Esophagus (tissue), 2 donors: ENCODE results near the gene VAC14. TPM values are rescaled to one million over a fixed set of nuclear protein-coding genes. Genes with fewer than 3 reads are reported as not detected.

Experiments used
- H3K27ac ChIP-seq, 2 donors: one replicate each; pipeline ENCODE4 v1.5.1; 2013; ENCODE audit warnings: low read depth in 2 of 2, mild to moderate bottlenecking in 2 of 2, inconsistent platforms in 1 of 2, low read length in 1 of 2, moderate library complexity in 1 of 2
- H3K27me3 ChIP-seq, 2 donors: one replicate each; pipeline ENCODE4 v1.6.1; 2013; ENCODE audit warnings: low read length in 2 of 2, control low read depth in 1 of 2, mild to moderate bottlenecking in 1 of 2; ENCODE audit not compliant: insufficient read depth in 2 of 2, control insufficient read depth in 1 of 2
- H3K36me3 ChIP-seq, 2 donors: one replicate each; pipeline ENCODE4 v1.6.1; 2013; ENCODE audit warnings: low read length in 1 of 2; ENCODE audit not compliant: control insufficient read depth in 2 of 2, insufficient read depth in 2 of 2
- H3K4me1 ChIP-seq, 2 donors: one replicate each; pipeline ENCODE4 v1.6.1; 2013; ENCODE audit warnings: low read length in 1 of 2; ENCODE audit not compliant: control insufficient read depth in 2 of 2, insufficient read depth in 2 of 2
- H3K4me3 ChIP-seq, 2 donors: one replicate each; pipeline ENCODE4 v1.5.1; 2013; ENCODE audit warnings: low read length in 2 of 2, mild to moderate bottlenecking in 2 of 2, low read depth in 1 of 2, moderate library complexity in 1 of 2
- H3K9me3 ChIP-seq, 2 donors: one replicate each; pipeline ENCODE4 v1.6.1; 2013; ENCODE audit warnings: mild to moderate bottlenecking in 2 of 2, low read depth in 1 of 2, low read length in 1 of 2, moderate library complexity in 1 of 2; ENCODE audit not compliant: control insufficient read depth in 2 of 2, insufficient read depth in 1 of 2
- WGBS, 2 donors: extraction: QIAGEN DNeasy Blood & Tissue Kit; methylation state at CpG; one replicate each; pipeline ENCODE4 v1.1.7; 2013; 5-methylcytosine and 5-hydroxymethylcytosine counted together
- polyA plus RNA-seq, 2 donors: library from polyadenylated mRNA; stranded (reverse); fragments of 200-250 nt; gene quantifications; one replicate each; pipeline ENCODE4 v1.2.3, GENCODE V29; 2013
- donor health status: healthy with polysubstance abuse.
- donor health status: Bipolar disorder and iron deficiency.

VAC14 gene
- polyA plus RNA-seq, 2 donors = 24.8 to 31.3 TPM

DNA sequence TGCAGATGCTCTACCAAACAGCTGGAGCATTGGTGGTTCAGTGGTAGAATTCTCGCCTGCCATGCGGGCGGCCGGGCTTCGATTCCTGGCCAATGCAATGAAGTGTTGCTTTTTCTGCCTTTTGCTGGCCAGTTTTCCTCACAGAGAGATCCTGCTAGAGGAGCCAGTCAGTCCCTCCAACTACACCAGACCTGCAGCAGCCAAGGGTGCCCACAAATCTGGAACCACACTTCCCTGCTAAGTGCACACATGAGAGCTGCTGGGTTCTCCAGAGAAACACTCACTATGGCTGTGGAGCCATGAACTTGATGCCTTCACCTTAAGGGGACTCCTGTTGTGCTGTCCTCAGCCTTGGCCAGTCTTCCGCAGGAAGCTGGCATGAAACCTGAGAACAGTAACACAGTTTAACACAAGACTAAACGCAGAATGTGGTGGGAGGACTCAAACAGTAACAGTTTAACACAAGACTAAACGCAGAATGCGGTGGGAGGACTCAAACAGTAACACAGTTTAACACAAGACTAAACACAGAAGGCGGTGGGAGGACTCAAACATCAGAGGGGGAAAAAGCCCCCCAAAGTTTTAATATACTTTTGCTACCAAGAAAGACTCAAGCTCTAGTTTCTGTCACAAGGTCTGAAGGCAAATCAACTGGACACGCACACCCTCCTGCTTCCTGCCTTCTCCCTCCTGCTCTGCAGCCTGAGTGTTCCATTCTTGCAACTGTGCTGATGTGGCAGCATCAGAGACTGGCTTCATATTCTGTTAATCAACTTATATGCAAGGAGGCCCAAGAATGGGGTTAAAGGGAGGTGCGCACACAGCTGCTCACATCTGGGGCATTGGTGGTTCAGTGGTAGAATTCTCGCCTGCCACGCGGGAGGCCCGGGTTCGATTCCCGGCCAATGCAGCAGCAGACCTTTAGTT lies 12.0 kb downstream of the VAC14 start:
- H3K36me3 ChIP-seq = peaks cover 14 to 25% of the 10 kb centered on the region in 2 donors
- no peaks in the 10 kb centered on the region for H3K4me1 ChIP-seq
- no peak overlapping the region for H3K27ac ChIP-seq
- peaks cover 0 to 3% of the 10 kb centered on the region in 2 donors for H3K9me3 ChIP-seq
- H3K27me3 ChIP-seq = no peaks in the 10 kb centered on the region
- 81 to 86% methylated on average over 18 of the region's 18 CpGs for WGBS, 2 donors
- no peak overlapping the region for H3K4me3 ChIP-seq

DNA sequence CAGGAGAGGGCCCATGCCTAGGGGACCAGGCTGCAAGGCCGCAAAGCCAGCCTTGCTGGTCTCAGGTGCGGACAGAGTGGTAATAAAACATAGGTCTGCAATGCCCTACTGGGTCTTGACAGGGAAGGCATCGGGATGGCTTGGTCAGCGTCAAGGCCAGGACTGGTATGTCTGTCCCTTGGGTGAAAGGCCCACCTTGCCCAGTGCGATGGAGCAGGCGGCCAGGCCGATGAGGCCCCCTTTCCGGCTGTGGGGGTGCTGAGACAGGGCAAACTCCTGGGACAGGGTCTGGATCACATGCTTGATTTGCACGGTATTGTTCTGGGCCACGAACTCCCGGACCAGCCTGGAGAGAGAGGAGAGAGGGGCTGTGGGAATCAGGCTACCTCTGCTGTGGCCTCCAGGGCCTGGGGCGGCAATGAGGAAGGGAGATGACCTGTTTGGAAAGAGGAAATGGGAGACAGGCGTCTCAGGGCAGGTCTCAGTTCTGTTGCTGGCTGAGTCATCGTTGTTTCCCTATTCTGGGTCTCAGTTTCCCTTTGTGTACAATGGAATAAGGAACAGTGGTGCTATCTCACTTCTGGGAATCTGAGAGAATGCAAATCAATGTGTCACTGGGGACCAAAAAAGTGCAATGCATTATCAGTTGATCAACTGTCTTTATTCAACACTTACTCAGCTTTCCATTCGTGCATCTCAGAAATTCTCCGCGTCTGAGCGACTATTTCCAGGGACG lies 14.8 kb downstream of the VAC14 start:
- 93% methylated on average over 19 of the region's 19 CpGs for WGBS, 2 donors
- Histone ChIP-seq H3K27me3 (no peaks in the 10 kb centered on the region), H3K27ac (no peak overlapping the region), H3K36me3 (peaks cover 28 to 52% of the 10 kb centered on the region in 2 donors), H3K9me3 (peaks cover 0 to 3% of the 10 kb centered on the region in 2 donors), H3K4me3 (no peak overlapping the region), H3K4me1 (no peaks in the 10 kb centered on the region)

DNA sequence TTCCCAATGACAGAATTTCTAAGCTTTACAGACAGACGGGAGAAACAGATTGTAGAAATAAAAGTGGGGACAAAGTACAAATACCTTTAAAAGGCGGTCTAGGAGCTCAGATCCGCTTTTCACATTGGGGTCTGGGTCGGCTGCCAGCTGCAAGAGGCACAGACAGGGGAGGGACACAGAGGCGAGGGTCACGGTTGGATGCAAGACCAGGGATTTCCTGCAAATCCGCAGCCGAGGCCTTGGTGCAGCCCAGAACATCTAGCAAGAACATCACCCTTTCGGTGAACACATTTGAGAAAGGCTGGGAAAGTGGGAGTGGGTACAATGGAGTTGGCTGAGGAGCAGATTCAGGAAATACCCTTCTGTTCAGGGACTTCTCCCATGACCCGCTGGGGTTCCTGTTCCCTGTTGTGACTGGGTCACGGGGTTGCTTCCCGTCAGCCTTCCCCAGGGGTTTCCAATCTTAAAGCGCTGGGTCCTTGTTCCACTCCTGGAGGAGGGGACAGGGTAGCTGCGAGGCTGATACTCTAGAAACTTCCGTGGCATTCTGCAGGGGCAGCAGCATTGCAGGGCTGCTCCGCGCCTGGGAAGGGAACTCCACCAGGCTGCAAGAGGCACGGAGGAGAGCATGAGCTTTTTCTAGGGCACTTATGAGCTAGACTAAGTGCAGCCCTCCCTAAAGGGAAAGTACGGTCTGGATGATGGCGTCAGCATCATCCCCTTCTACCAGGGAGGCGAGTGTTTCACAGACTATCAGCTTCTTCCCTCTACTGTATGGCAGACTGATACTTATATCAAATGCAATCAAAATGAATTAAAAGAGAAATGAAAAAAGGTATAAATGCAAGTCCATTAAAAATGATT lies 16.0 kb downstream of the VAC14 start:
- Histone ChIP-seq H3K4me1 (peaks cover 0 to 2% of the 10 kb centered on the region in 2 donors), H3K4me3 (no peak overlapping the region), H3K27ac (no peak overlapping the region), H3K36me3 (peaks cover 31 to 55% of the 10 kb centered on the region in 2 donors), H3K9me3 (peaks cover 0 to 3% of the 10 kb centered on the region in 2 donors), H3K27me3 (no peaks in the 10 kb centered on the region)
- WGBS, 2 donors = 87 to 90% methylated on average over 21 of the region's 21 CpGs

DNA sequence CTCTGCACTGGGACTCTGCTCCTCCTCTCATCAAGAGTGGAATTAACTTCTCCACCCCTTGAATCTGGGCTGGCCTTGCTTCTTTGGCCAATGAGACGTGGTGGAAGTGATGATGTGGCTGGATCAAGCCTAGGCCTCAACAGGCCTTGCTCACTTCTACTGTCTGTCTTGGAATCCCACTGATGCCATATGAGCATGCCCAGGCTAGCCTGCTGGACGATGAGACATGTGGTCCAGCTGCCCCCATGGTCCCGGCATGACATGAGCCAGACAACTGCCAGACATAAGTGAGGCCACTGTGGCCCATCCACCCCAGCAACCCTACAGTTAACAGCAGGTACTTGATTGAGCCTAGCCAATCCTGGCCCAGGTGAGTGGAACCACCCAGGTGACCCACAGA lies 18.7 kb downstream of the VAC14 start:
- WGBS, 2 donors = 91 to 100% methylated on average over 3 of the region's 3 CpGs
- peaks cover 0 to 3% of the 10 kb centered on the region in 2 donors for H3K9me3 ChIP-seq
- H3K27me3 ChIP-seq = no peaks in the 10 kb centered on the region
- H3K4me1 ChIP-seq = peaks cover 0 to 2% of the 10 kb centered on the region in 2 donors
- no peak overlapping the region for H3K4me3 ChIP-seq
- peaks cover 37 to 55% of the 10 kb centered on the region in 2 donors for H3K36me3 ChIP-seq
- no peak overlapping the region for H3K27ac ChIP-seq

DNA sequence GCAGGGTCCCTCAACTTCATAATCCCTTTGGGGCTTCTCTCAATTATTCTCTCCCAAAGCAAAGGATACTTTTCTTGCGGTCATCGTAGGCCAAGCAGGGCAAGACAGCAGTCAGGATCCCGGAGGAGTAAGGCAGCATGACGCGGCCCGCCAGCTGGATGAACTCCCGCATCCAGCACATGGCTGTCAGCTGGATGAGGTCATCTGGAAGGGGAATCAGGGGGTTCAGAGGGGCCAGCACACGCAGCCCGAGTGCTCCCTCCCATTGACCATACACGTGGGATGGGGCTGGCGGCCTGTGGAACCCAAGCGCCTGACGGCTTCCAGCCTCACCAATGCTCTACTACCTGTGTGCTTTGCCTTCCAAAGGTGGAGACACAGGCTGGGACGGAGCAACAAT lies 19.2 kb downstream of the VAC14 start:
- WGBS, 2 donors = 94 to 97% methylated on average over 14 of the region's 14 CpGs
- H3K4me3 ChIP-seq = no peak overlapping the region
- peaks cover 0 to 2% of the 10 kb centered on the region in 2 donors for H3K4me1 ChIP-seq
- H3K27me3 ChIP-seq = no peaks in the 10 kb centered on the region
- H3K9me3 ChIP-seq = peaks cover 0 to 3% of the 10 kb centered on the region in 2 donors
- H3K27ac ChIP-seq = no peak overlapping the region
- H3K36me3 ChIP-seq = peaks cover 37 to 53% of the 10 kb centered on the region in 2 donors

DNA sequence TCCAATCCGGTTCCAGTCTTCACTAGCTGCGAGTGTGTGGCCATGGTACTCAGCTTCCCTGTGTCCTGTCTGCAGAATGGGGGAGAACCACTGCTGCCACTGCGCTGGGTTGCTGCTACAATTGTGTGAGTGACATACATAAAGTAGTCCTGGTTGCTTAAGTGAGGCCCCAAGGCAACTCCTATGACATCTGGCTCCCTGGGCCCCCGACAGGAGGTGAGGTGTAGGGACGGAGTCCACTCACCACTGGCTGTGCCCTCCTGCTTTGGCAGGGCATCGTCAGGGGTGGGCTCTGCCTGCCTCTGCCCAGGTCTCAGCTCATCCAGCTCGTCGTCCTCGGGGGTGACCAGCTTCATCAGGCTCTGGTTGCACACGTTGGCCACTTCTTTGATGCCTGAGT lies 20.4 kb downstream of the VAC14 start:
- peaks cover 32 to 47% of the 10 kb centered on the region in 2 donors for H3K36me3 ChIP-seq
- no peaks in the 10 kb centered on the region for H3K27me3 ChIP-seq
- WGBS, 2 donors = 95 to 98% methylated on average over 10 of the region's 10 CpGs
- H3K4me3 ChIP-seq = no peak overlapping the region
- no peak overlapping the region for H3K27ac ChIP-seq
- H3K9me3 ChIP-seq = peaks cover 0 to under 1% of the 10 kb centered on the region in 2 donors
- H3K4me1 ChIP-seq = peaks cover 0 to 2% of the 10 kb centered on the region in 2 donors

DNA sequence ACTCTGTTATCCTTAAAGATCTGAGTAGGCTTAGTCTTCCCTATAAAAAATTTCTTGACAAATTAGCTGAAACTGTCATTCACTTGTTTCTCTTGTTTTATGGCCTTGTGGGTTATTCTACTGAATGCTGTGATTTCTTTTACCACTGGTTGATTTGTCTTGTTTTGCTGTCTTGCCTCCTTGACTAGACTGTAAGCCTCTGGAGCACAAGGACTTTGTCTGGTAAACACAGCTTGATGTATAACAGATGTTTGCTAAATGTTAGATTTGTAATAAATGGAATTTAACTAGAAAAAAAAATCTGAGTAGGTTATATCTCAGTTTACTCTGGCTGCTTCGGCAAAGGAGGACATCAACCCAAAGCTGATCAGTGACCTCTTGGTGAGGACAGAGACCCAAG lies 21.6 kb downstream of the VAC14 start:
- H3K27me3 ChIP-seq = no peaks in the 10 kb centered on the region
- 79 to 81% methylated on average over 1 of the region's 1 CpG for WGBS, 2 donors
- no peak overlapping the region for H3K4me3 ChIP-seq
- H3K36me3 ChIP-seq = peaks cover 25 to 37% of the 10 kb centered on the region in 2 donors
- no peaks in the 10 kb centered on the region for H3K9me3 ChIP-seq
- peaks cover 0 to 2% of the 10 kb centered on the region in 2 donors for H3K4me1 ChIP-seq
- no peak overlapping the region for H3K27ac ChIP-seq

DNA sequence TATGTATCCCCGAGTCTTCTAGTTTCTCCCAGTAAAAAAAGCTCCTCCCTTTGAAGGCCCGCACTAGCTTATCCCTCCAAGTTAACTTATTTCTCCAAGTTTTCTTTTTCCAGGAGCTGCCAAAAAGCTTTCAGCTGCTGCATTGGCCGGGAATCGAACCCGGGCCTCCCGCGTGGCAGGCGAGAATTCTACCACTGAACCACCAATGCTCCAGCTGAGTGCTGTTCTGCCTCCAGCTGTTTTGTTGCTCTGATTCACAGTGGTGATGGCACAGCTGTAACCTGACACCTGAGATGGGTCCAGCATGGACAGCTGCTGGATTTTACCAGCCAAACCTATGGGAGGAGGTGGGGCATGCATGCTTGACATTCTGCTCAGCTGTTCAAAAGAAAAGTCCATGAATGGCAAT lies 22.1 kb downstream of the VAC14 start:
- Histone ChIP-seq H3K4me1 (peaks cover 0 to 2% of the 10 kb centered on the region in 2 donors), H3K36me3 (peaks cover 29 to 33% of the 10 kb centered on the region in 2 donors), H3K27ac (no peak overlapping the region), H3K27me3 (no peaks in the 10 kb centered on the region), H3K4me3 (no peak overlapping the region), H3K9me3 (no peaks in the 10 kb centered on the region)
- 31 to 49% methylated on average over 8 of the region's 8 CpGs for WGBS, 2 donors

DNA sequence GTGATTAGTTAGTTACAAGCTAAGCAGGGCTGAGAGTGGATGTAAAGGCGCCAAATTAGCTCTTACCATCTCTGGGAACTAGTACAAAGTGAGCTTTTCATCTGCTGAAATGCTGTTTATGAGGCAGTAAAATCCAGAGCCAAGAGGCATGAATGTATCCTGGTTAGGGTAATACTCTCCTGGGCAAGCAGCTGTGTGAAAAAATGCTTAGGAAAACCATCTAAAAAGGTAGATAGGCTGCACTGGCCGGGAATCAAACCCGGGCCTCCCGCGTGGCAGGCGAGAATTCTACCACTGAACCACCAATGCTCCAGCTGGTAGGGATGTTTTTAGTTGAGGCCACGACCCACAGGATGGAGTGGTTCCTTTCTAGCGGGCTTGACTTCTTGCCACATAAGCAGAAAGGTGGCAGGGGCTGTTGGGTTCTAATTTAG lies 23.0 kb downstream of the VAC14 start:
- Histone ChIP-seq H3K36me3 (peaks cover 23 to 24% of the 10 kb centered on the region in 2 donors), H3K4me3 (no peak overlapping the region), H3K27me3 (no peaks in the 10 kb centered on the region), H3K4me1 (peaks cover 0 to 2% of the 10 kb centered on the region in 2 donors), H3K27ac (no peak overlapping the region), H3K9me3 (no peaks in the 10 kb centered on the region)
- 87 to 91% methylated on average over 8 of the region's 8 CpGs for WGBS, 2 donors
